Activated T-cell treated with anti-CD3 and anti-CD28 coated beads, Interleukin-2, amount 50 U/mL, for 1 hour (primary cell): ENCODE data around the gene ARID3C.
"Not testable (repeated sequence)": the region's sequence is repeated elsewhere in the genome, so short reads cannot be mapped to it uniquely, and the experiment has no call there.

ENCODE experiments used
- DNase-seq: peaks from one replicate; pipeline ENCODE4 v3.0.0-alpha.2; 2020

ARID3C gene

GRCh38 chr9:34651876-34652601 is 23.2 kb upstream of the ARID3C start, which contains the start of gene IL11RA:
IL11RA (plus strand) TSS chr9:34652185; CDS start chr9:34655218, 3,033 bp downstream.
- DNase-seq: peak; percentile 41

- no peak for DNase-seq
Observed at GRCh38 chr9:34651321-34651720, 22.5 kb upstream of the ARID3C start.

GRCh38 chr9:34650816-34651215 is 21.9 kb upstream of the ARID3C start:
- DNase-seq: no peak

- DNase-seq: no peak
Observed at GRCh38 chr9:34648673-34649072, 19.8 kb upstream of the ARID3C start.

GRCh38 chr9:34647651-34648050 is 18.8 kb upstream of the ARID3C start:
- no peak for DNase-seq

- no peak for DNase-seq
Observed at GRCh38 chr9:34647084-34647403, 18.2 kb upstream of the ARID3C start.

- peak; percentile 96 for DNase-seq
Observed at GRCh38 chr9:34646211-34647083, 17.6 kb upstream of the ARID3C start, which contains the start of gene GALT. GALT (plus strand) TSS chr9:34646675; CDS start chr9:34646705, 30 bp downstream.

GRCh38 chr9:34644766-34645314 is 16.0 kb upstream of the ARID3C start:
- no peak for DNase-seq

GRCh38 chr9:34642679-34643078 is 13.8 kb upstream of the ARID3C start:
- no peak for DNase-seq

- not testable (repeated sequence) for DNase-seq
Observed at GRCh38 chr9:34639322-34639721, 10.5 kb upstream of the ARID3C start.

GRCh38 chr9:34638138-34638445 is 9.2 kb upstream of the ARID3C start:
- DNase-seq: no peak

GRCh38 chr9:34637356-34638137 is 8.7 kb upstream of the ARID3C start, which contains the start of gene SIGMAR1:
SIGMAR1 (minus strand) TSS chr9:34637787; CDS start chr9:34637697, 90 bp downstream.
- peak; percentile 96 for DNase-seq

- DNase-seq: no peak
Observed at GRCh38 chr9:34636791-34637355, 8.0 kb upstream of the ARID3C start.

- no peak for DNase-seq
Observed at GRCh38 chr9:34635556-34635955, 6.7 kb upstream of the ARID3C start.

GRCh38 chr9:34634551-34635248 is 5.8 kb upstream of the ARID3C start:
- DNase-seq: no peak

- peak; percentile 80 for DNase-seq
Observed at GRCh38 chr9:34633851-34634550, 5.1 kb upstream of the ARID3C start.

- no peak for DNase-seq
Observed at GRCh38 chr9:34633166-34633565, 4.3 kb upstream of the ARID3C start.

- DNase-seq: no peak
Observed at GRCh38 chr9:34630402-34631154, 1.7 kb upstream of the ARID3C start.

- DNase-seq: no peak
Observed at GRCh38 chr9:34629491-34629808, 584 bp upstream of the ARID3C start.
